ENCODE measurements around the gene NUDT7. TPM values are rescaled to one million over a fixed set of nuclear protein-coding genes. Genes with fewer than 3 reads are reported as not detected.

Gene NUDT7
- total RNA-seq, 1 donor from 2014 or later = 3.4 TPM

DNA sequence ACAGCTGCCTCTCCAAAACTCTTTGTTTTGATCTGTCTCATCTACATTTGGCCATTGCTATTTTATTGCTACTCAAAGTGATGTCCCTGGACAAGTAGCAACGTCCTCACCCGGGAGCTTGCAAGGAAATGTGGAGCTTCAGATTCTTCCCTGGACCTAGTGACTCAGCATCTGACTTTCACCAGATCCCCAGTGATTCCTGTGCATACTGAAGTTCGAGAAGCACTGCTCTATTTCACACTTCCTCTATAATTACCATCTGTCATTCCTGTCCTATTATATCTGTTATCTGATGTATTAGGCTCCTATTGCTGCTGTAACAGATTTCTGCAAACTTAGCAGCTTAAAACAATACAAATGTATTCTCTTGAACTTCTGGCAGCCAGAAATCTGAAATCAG lies 37.5 kb downstream of the NUDT7 start:
- H3K4me1 ChIP-seq = peaks cover 7% of the 10 kb centered on the region
- DNase-seq (ENCODE audit: extremely low spot score in 2 of 2) = no peak
- H3K27me3 ChIP-seq = no peaks in the 10 kb centered on the region
- no peak overlapping the region for H3K4me3 ChIP-seq
- no peak overlapping the region for H3K27ac ChIP-seq
- H3K9me3 ChIP-seq = no peaks in the 10 kb centered on the region
- intact Hi-C loops (cut with DNase I) = no loop called here
- TF ChIP-seq POLR2AphosphoS5 (IDR thresholded peaks at IDR 0.05; ENCODE audit: insufficient read depth in 1 of 2, low read depth in 1 of 2) (no peak), POLR2A (IDR thresholded peaks at IDR 0.05) (no peak)
- TF ChIP-seq, protein P1, sequence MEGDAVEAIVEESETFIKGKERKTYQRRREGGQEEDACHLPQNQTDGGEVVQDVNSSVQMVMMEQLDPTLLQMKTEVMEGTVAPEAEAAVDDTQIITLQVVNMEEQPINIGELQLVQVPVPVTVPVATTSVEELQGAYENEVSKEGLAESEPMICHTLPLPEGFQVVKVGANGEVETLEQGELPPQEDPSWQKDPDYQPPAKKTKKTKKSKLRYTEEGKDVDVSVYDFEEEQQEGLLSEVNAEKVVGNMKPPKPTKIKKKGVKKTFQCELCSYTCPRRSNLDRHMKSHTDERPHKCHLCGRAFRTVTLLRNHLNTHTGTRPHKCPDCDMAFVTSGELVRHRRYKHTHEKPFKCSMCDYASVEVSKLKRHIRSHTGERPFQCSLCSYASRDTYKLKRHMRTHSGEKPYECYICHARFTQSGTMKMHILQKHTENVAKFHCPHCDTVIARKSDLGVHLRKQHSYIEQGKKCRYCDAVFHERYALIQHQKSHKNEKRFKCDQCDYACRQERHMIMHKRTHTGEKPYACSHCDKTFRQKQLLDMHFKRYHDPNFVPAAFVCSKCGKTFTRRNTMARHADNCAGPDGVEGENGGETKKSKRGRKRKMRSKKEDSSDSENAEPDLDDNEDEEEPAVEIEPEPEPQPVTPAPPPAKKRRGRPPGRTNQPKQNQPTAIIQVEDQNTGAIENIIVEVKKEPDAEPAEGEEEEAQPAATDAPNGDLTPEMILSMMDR (IDR thresholded peaks at IDR 0.05) = no peak
- H3K36me3 ChIP-seq = no peaks in the 10 kb centered on the region

GRCh38 chr16:77760800-77761199 lies 38.5 kb downstream of the NUDT7 start:
- H3K27ac ChIP-seq = no peak overlapping the region
- no peak for TF ChIP-seq POLR2A (IDR thresholded peaks at IDR 0.05)
- TF ChIP-seq POLR2AphosphoS5 (IDR thresholded peaks at IDR 0.05; ENCODE audit: insufficient read depth in 1 of 2, low read depth in 1 of 2) = no peak
- TF ChIP-seq, protein P1 (IDR thresholded peaks at IDR 0.05) = no peak
- no peaks in the 10 kb centered on the region for H3K36me3 ChIP-seq
- H3K4me3 ChIP-seq = no peak overlapping the region
- no peaks in the 10 kb centered on the region for H3K27me3 ChIP-seq
- peaks cover 7% of the 10 kb centered on the region for H3K4me1 ChIP-seq
- intact Hi-C loops (cut with DNase I) = no loop called here
- DNase-seq (ENCODE audit: extremely low spot score in 2 of 2) = no peak
- H3K9me3 ChIP-seq = no peaks in the 10 kb centered on the region

- H3K27ac ChIP-seq = no peak overlapping the region
- H3K27me3 ChIP-seq = no peaks in the 10 kb centered on the region
- intact Hi-C loops (cut with DNase I) = no loop called here
- H3K4me3 ChIP-seq = no peak overlapping the region
- TF ChIP-seq POLR2AphosphoS5 (IDR thresholded peaks at IDR 0.05; ENCODE audit: insufficient read depth in 1 of 2, low read depth in 1 of 2) = no peak
- H3K9me3 ChIP-seq = no peaks in the 10 kb centered on the region
- H3K36me3 ChIP-seq = no peaks in the 10 kb centered on the region
- peak in 1 of 2 donors; percentile 40 for DNase-seq (ENCODE audit: extremely low spot score in 2 of 2)
- peaks cover 7% of the 10 kb centered on the region for H3K4me1 ChIP-seq
Measured at GRCh38 chr16:77761204-77761603, 38.9 kb downstream of the NUDT7 start.

DNA sequence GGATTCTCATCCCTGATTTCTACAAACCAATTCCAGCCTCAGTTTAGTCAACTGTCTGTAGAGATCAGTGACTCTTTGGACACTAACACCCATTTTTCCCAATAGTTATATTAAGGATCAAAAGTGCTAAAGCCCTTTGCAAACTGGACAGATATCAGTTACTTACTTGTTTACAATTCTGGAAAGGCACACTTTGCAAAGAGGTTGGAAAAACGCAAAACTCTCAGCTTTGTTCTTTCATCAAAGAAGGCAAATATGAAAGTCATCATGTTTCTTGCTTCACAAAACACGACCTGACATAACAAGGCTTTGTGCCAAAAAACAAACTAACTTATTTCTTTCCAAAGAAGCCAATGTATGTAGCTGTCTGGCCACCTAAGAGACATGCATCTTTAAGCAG lies 39.9 kb downstream of the NUDT7 start:
- H3K4me1 ChIP-seq = peaks cover 7% of the 10 kb centered on the region
- no peak overlapping the region for H3K27ac ChIP-seq
- no peaks in the 10 kb centered on the region for H3K36me3 ChIP-seq
- H3K27me3 ChIP-seq = no peaks in the 10 kb centered on the region
- no peak for DNase-seq (ENCODE audit: extremely low spot score in 2 of 2)
- no peaks in the 10 kb centered on the region for H3K9me3 ChIP-seq
- H3K4me3 ChIP-seq = no peak overlapping the region
- intact Hi-C loops (cut with DNase I) = no loop called here
- TF ChIP-seq POLR2A (IDR thresholded peaks at IDR 0.05) (no peak), POLR2AphosphoS5 (IDR thresholded peaks at IDR 0.05; ENCODE audit: insufficient read depth in 1 of 2, low read depth in 1 of 2) (no peak)
- TF ChIP-seq, protein P1 (IDR thresholded peaks at IDR 0.05) = no peak

DNA sequence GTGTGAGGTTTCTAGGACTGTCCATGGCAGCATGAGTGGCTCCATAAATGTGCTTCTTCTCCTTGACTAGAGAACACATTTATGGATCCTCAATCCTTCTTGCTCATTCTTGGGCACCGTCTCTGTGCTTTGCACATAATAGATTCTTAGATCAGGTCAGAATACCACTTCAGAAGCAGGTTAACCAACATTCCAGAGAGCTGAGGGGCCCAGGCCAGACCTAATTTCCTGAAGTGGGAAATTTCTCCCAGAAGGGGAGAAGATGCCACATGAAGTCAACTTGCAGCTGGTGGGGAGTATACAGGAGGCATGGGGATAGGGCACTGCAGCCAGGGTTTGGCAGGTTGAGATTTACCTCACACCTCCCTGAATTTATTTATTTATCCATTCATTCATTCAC lies 41.7 kb downstream of the NUDT7 start:
- H3K4me1 ChIP-seq = peaks cover 7% of the 10 kb centered on the region
- DNase-seq (ENCODE audit: extremely low spot score in 2 of 2) = peak in 1 of 2 donors; percentile 20
- no peak overlapping the region for H3K4me3 ChIP-seq
- H3K36me3 ChIP-seq = no peaks in the 10 kb centered on the region
- no peak overlapping the region for H3K27ac ChIP-seq
- intact Hi-C loops (cut with DNase I) = no loop called here
- H3K9me3 ChIP-seq = no peaks in the 10 kb centered on the region
- no peak for TF ChIP-seq POLR2A (IDR thresholded peaks at IDR 0.05)
- TF ChIP-seq, protein P1 (IDR thresholded peaks at IDR 0.05) = no peak
- TF ChIP-seq POLR2AphosphoS5 (IDR thresholded peaks at IDR 0.05; ENCODE audit: insufficient read depth in 1 of 2, low read depth in 1 of 2) = no peak
- H3K27me3 ChIP-seq = no peaks in the 10 kb centered on the region
